HL-60 (cell line): Measurements from ENCODE around the gene MAEA.

ENCODE experiments used
- DNase-seq, 2 experiments: peaks; one replicate each; pipeline ENCODE4 v3.0.0-alpha.2; 2010 to 2020; ENCODE audit warnings: low read depth in 1 of 2, low spot score in 1 of 2
- H3K27ac ChIP-seq: fragments of 250-450 bp; sonication (Bioruptor Pico); replicated peaks from 2 replicates; pipeline ENCODE4 v1.5.1; 2020; ENCODE audit warnings: mild to moderate bottlenecking, moderate library complexity
- H3K27me3 ChIP-seq: fragments of 250-450 bp; sonication (Bioruptor Pico); 2 replicates; pipeline ENCODE4 v1.5.1; 2021; ENCODE audit warnings: mild to moderate bottlenecking, moderate library complexity; ENCODE audit not compliant: insufficient read depth, poor library complexity, severe bottlenecking
- H3K4me3 ChIP-seq: replicated peaks from 2 replicates; pipeline ENCODE4 v1.5.1; 2011; ENCODE audit warnings: mild to moderate bottlenecking, control low read depth, low read length; ENCODE audit not compliant: insufficient read depth
- GABPA ChIP-seq: IDR thresholded peaks from 2 replicates; pipeline ENCODE4 v1.6.1; 2012; ENCODE audit warnings: low read depth
- POLR2AphosphoS5 ChIP-seq: IDR thresholded peaks from 2 replicates; pipeline ENCODE4 v1.6.1; 2012; ENCODE audit warnings: low read depth
- REST ChIP-seq: IDR thresholded peaks from 2 replicates; pipeline ENCODE4 v1.6.1; 2012; ENCODE audit warnings: low read depth; ENCODE audit not compliant: insufficient replicate concordance
- SPI1 ChIP-seq: IDR thresholded peaks from 2 replicates; pipeline ENCODE4 v1.6.1; 2012; ENCODE audit warnings: low read depth, mild to moderate bottlenecking, borderline replicate concordance
- TF ChIP-seq, protein P1 (sequence below): IDR thresholded peaks from one replicate; pipeline ENCODE4 v1.5.1; 2011; ENCODE audit warnings: low read length, control low read depth, inconsistent platforms; ENCODE audit not compliant: insufficient read depth

MAEA gene

GRCh38 chr4:1288786-1289185 lies 905 bp upstream of the MAEA start:
- Histone ChIP-seq H3K27ac (peak overlapping the region; percentile 84), H3K4me3 (peak overlapping the region; percentile 93), H3K27me3 (no peaks in the 10 kb centered on the region)
- TF ChIP-seq, protein P1, sequence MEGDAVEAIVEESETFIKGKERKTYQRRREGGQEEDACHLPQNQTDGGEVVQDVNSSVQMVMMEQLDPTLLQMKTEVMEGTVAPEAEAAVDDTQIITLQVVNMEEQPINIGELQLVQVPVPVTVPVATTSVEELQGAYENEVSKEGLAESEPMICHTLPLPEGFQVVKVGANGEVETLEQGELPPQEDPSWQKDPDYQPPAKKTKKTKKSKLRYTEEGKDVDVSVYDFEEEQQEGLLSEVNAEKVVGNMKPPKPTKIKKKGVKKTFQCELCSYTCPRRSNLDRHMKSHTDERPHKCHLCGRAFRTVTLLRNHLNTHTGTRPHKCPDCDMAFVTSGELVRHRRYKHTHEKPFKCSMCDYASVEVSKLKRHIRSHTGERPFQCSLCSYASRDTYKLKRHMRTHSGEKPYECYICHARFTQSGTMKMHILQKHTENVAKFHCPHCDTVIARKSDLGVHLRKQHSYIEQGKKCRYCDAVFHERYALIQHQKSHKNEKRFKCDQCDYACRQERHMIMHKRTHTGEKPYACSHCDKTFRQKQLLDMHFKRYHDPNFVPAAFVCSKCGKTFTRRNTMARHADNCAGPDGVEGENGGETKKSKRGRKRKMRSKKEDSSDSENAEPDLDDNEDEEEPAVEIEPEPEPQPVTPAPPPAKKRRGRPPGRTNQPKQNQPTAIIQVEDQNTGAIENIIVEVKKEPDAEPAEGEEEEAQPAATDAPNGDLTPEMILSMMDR = no peak
- TF ChIP-seq REST = no peak
- no peak for TF ChIP-seq POLR2AphosphoS5
- TF ChIP-seq SPI1 = no peak
- no peak for TF ChIP-seq GABPA
- DNase-seq = no peak

GRCh38 chr4:1290165-1290977 lies 680 bp downstream of the MAEA start:
- DNase-seq = no peak
- no peaks in the 10 kb centered on the region for H3K27me3 ChIP-seq
- H3K4me3 ChIP-seq = peak overlapping the region; percentile 93
- peak overlapping the region; percentile 84 for H3K27ac ChIP-seq
- TF ChIP-seq, protein P1 = no peak
- TF ChIP-seq REST = no peak
- no peak for TF ChIP-seq POLR2AphosphoS5
- TF ChIP-seq SPI1 = no peak

- no peak for DNase-seq
- TF ChIP-seq GABPA (no peak), REST (no peak), SPI1 (no peak), POLR2AphosphoS5 (no peak)
- TF ChIP-seq, protein P1 = no peak
- H3K4me3 ChIP-seq = peak overlapping the region; percentile 93
- H3K27me3 ChIP-seq = no peaks in the 10 kb centered on the region
- peak overlapping the region; percentile 84 for H3K27ac ChIP-seq
Observed at GRCh38 chr4:1291091-1291490, 1.4 kb downstream of the MAEA start.
